OCI-LY7 (cell line): Measurements from ENCODE around the gene GALNT9. TPM values are rescaled to one million over a fixed set of nuclear protein-coding genes. Genes with fewer than 3 reads are reported as not detected.

Experiments
- BruUV-seq: library from RNA; stranded (reverse); fragments of 400-500 nt; replicated peaks from 2 replicates; lab custom pipeline; 2021; lab: Mats Ljungman, UMichigan
- CTCF ChIA-PET: fragments of 300-600 bp; sonication (Branson Sonifier 250); formaldehyde crosslinking; loops from one replicate; lab custom pipeline; 2022; ENCODE audit warnings: antibody characterized with exemption; ENCODE audit not compliant: unreplicated experiment; lab: Charles Lee
- POLR2A ChIA-PET: fragments of 300-600 bp; sonication (Branson Sonifier 250); formaldehyde crosslinking; loops from one replicate; lab custom pipeline; 2022; ENCODE audit warnings: antibody characterized with exemption; lab: Charles Lee
- DNase-seq: peaks from one replicate; pipeline ENCODE4 v3.0.0-alpha.2; 2015; ENCODE audit warnings: low spot score
- H2AFZ ChIP-seq: fragments of 200-600 bp; sonication (generic), shearing (Covaris generic); 2 replicates; pipeline ENCODE4 v1.6.1; 2014; ENCODE audit warnings: mild to moderate bottlenecking, antibody characterized with exemption, low read length, moderate library complexity
- H3K27ac ChIP-seq: fragments of 200-600 bp; sonication (generic); 2 replicates; pipeline ENCODE4 v1.5.1; 2014; ENCODE audit warnings: mixed run types, low read depth, mild to moderate bottlenecking, moderate library complexity, low read length, inconsistent platforms; ENCODE audit not compliant: poor library complexity, severe bottlenecking
- H3K36me3 ChIP-seq: fragments of 200-600 bp; sonication (generic); 2 replicates; pipeline ENCODE4 v1.6.1; 2014; ENCODE audit warnings: mild to moderate bottlenecking, antibody characterized with exemption, low read length, moderate library complexity, mixed read lengths; ENCODE audit not compliant: insufficient read depth
- H3K4me1 ChIP-seq: fragments of 200-600 bp; sonication (generic); 2 replicates; pipeline ENCODE4 v1.5.1; 2014; ENCODE audit warnings: mild to moderate bottlenecking, low read length; ENCODE audit not compliant: insufficient read depth, poor library complexity, severe bottlenecking
- H3K4me2 ChIP-seq: fragments of 200-600 bp; sonication (generic); 2 replicates; pipeline ENCODE4 v1.6.1; 2014; ENCODE audit warnings: mild to moderate bottlenecking, low read length
- H3K4me3 ChIP-seq: fragments of 200-600 bp; sonication (generic); 2 replicates; pipeline ENCODE4 v1.5.1; 2014; ENCODE audit warnings: mild to moderate bottlenecking, low read depth, low read length; ENCODE audit not compliant: poor library complexity, severe bottlenecking
- H3K79me2 ChIP-seq: fragments of 200-600 bp; sonication (generic); 2 replicates; pipeline ENCODE4 v1.6.1; 2016; ENCODE audit warnings: low read depth, mild to moderate bottlenecking, low read length, moderate library complexity, mixed read lengths; ENCODE audit not compliant: insufficient read depth
- H3K9me2 ChIP-seq: fragments of 200-600 bp; sonication (generic); 2 replicates; pipeline ENCODE4 v1.6.1; 2016; ENCODE audit warnings: mild to moderate bottlenecking, low read length, mixed read lengths; ENCODE audit not compliant: insufficient read depth
- H3K9me3 ChIP-seq: fragments of 200-600 bp; sonication (generic); 2 replicates; pipeline ENCODE4 v1.6.1; 2014; ENCODE audit warnings: mild to moderate bottlenecking, mixed run types, low read length, mixed read lengths
- H4K20me1 ChIP-seq: fragments of 200-600 bp; sonication (generic); 2 replicates; pipeline ENCODE4 v1.6.1; 2014; ENCODE audit warnings: mild to moderate bottlenecking, antibody characterized with exemption, low read length, moderate library complexity, mixed read lengths; ENCODE audit not compliant: insufficient read depth
- EZH2phosphoT487 ChIP-seq: fragments of 200-600 bp; sonication (generic); IDR thresholded peaks from 2 replicates; pipeline ENCODE4 v1.6.1; 2018; ENCODE audit warnings: low read depth, borderline replicate concordance, mild to moderate bottlenecking, mixed run types, antibody characterized with exemption, low read length, moderate library complexity, mixed read lengths
- intact Hi-C: fragments of 100-400 bp; cut with micrococcal nuclease; formaldehyde crosslinking; loops from one replicate; pipeline ENCODE4 v1.10.0; 2022; ENCODE audit not compliant: unreplicated experiment
- total RNA-seq, 2 experiments: library from RNA; depleted of rRNA in 1 of 2; stranded (reverse); fragments of >200 nt in 1 of 2; shearing (Covaris generic) in 1 of 2; gene quantifications; 2 replicates each; pipeline ENCODE4 v1.2.3, GENCODE V29; 2014 to 2022
- TF ChIP-seq, protein P1 (sequence below): fragments of 200-600 bp; sonication (generic); conservative IDR thresholded peaks from 2 replicates; pipeline ENCODE4 v1.5.1; 2014; ENCODE audit warnings: mild to moderate bottlenecking, antibody characterized with exemption, low read length, moderate library complexity, mixed read lengths

The GALNT9 gene
- total RNA-seq, 2 experiments from 2014 or later, result 0.28 TPM; not detected in 1

DNA sequence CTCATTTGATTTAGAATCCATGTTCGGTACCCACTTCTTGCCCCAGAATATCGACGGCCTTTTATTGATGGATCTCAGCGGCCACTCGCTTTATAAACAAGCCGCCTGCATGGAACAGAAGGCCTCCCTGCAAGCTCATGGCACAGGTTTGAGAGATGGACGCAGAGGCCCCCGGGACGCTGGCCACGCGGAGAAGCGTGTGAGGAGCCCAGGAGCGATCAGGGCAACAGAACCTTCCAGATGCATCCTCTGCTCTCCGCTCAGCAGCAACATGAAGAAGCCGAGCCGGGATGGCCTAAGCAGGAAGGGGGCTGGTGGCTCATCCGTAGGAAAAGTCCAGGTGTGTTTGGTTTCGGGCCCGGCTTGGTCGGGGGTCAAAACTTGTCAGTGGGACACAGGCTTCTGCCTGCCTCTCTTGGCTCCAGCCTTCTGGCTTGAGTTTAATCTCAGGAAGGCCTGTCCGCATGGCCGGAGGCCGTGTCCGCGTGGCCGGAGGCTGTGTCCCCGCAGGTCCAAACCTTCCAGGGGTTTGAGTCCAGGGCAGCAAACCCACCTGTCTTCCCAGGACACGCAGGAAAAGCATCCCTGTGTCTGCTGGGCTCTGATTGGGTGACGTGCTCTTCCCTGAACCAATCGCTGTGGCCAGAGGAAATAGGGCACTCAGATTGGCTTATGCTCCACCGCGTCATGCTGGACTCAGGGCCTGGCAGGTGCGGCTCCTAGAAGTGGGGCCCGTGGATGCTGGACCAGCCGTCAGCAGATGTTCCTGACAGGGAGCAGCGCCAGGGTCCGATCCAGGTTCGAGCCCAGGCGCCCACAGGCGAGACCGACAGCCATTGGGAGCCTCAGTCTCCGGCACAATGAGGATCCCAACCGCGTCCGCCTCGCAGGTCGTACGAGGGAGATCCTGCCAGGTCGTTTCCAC lies 65.0 kb downstream of the GALNT9 start:
- Histone ChIP-seq H3K27ac (no peak overlapping the region), H4K20me1 (no peaks in the 10 kb centered on the region), H3K79me2 (no peaks in the 10 kb centered on the region), H3K9me3 (no peaks in the 10 kb centered on the region), H3K4me3 (no peak overlapping the region), H3K4me1 (no peaks in the 10 kb centered on the region), H3K9me2 (no peaks in the 10 kb centered on the region), H3K36me3 (no peaks in the 10 kb centered on the region), H2AFZ (no peak overlapping the region), H3K4me2 (no peak overlapping the region)
- intact Hi-C loops, result no loop called here
- TF ChIP-seq, protein P1, sequence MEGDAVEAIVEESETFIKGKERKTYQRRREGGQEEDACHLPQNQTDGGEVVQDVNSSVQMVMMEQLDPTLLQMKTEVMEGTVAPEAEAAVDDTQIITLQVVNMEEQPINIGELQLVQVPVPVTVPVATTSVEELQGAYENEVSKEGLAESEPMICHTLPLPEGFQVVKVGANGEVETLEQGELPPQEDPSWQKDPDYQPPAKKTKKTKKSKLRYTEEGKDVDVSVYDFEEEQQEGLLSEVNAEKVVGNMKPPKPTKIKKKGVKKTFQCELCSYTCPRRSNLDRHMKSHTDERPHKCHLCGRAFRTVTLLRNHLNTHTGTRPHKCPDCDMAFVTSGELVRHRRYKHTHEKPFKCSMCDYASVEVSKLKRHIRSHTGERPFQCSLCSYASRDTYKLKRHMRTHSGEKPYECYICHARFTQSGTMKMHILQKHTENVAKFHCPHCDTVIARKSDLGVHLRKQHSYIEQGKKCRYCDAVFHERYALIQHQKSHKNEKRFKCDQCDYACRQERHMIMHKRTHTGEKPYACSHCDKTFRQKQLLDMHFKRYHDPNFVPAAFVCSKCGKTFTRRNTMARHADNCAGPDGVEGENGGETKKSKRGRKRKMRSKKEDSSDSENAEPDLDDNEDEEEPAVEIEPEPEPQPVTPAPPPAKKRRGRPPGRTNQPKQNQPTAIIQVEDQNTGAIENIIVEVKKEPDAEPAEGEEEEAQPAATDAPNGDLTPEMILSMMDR, result no peak
- no TSS peak for BruUV-seq
- POLR2A ChIA-PET, result no interaction called here
- no peak for DNase-seq
- CTCF ChIA-PET, result no interaction called here

DNA sequence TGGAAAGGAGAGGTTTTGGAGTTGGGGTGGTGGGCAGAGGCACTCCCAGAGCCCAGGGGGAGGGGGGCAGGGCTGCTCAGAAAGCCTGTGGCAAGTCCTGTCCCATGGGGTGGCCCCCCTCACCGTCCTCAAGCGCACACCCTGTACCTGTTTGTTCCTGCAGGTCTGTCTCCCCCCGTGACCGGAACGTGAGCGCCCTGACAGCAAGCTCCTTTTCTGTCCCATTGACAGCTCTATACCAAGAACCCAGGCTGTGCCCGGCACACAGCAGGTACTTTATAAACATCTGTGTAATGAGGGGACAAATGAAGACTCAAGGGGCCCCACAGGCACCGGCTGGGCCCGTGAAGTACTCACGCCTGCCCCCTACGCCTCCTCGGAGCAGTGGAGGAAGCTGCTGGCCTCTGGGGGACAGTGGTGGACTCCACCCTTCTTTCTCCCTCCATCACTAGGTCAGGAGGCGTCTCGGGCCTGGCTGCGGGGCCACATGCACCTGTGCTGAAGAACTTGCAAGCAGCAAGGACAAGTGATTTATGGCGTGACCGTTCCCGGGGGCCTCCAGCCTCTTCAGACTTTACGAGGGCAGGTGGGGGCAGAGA lies 65.8 kb downstream of the GALNT9 start:
- H3K4me2 ChIP-seq, result no peak overlapping the region
- no peaks in the 10 kb centered on the region for H3K36me3 ChIP-seq
- TF ChIP-seq, protein P1, result no peak
- no peak for TF ChIP-seq EZH2phosphoT487
- no TSS peak for BruUV-seq
- no peak overlapping the region for H3K4me3 ChIP-seq
- CTCF ChIA-PET, result no interaction called here
- POLR2A ChIA-PET, result no interaction called here
- H3K9me2 ChIP-seq, result no peaks in the 10 kb centered on the region
- H2AFZ ChIP-seq, result no peak overlapping the region
- intact Hi-C loops, result no loop called here
- no peaks in the 10 kb centered on the region for H3K4me1 ChIP-seq
- no peaks in the 10 kb centered on the region for H3K79me2 ChIP-seq
- no peak overlapping the region for H3K27ac ChIP-seq
- H3K9me3 ChIP-seq, result no peaks in the 10 kb centered on the region
- no peak for DNase-seq
- no peaks in the 10 kb centered on the region for H4K20me1 ChIP-seq

DNA sequence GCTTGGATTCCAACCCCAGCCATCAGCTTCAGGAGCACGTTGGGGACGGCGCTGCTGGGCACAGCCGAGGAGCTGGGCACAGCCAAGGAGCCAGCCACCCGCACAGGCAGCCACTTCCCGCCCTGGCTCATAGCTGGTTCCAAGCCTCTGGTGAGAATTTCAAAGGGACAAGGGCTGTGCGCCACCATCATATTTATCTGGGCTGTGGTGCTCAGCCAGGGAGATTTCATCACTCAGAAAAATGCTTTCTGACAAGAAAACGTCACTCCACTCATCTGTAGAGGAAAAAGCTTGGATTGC lies 66.4 kb downstream of the GALNT9 start:
- no peak overlapping the region for H2AFZ ChIP-seq
- intact Hi-C loops, result no loop called here
- H3K36me3 ChIP-seq, result no peaks in the 10 kb centered on the region
- DNase-seq, result no peak
- H3K4me1 ChIP-seq, result no peaks in the 10 kb centered on the region
- no peaks in the 10 kb centered on the region for H3K79me2 ChIP-seq
- no peak overlapping the region for H3K4me2 ChIP-seq
- BruUV-seq, result no TSS peak
- H3K4me3 ChIP-seq, result no peak overlapping the region
- H4K20me1 ChIP-seq, result no peaks in the 10 kb centered on the region
- H3K27ac ChIP-seq, result no peak overlapping the region
- TF ChIP-seq EZH2phosphoT487, result no peak
- TF ChIP-seq, protein P1, result no peak
- ChIA-PET CTCF (interaction anchor here (0.6 kb wide), 1 partner anchor 151 kb away, joined by 3 read pairs; no protein-coding TSS in a partner anchor), POLR2A (no interaction called here)
- H3K9me3 ChIP-seq, result no peaks in the 10 kb centered on the region
- no peaks in the 10 kb centered on the region for H3K9me2 ChIP-seq
